IPS-NIHi11 (cell line): ENCODE data around the gene SUGP2.
"Not testable (repeated sequence)": the region's sequence is repeated elsewhere in the genome, so short reads cannot be mapped to it uniquely, and the experiment has no call there.

Experiments
- DNase-seq: peaks from one replicate; pipeline ENCODE4 v3.0.0; 2012; ENCODE audit warnings: mixed read lengths, low spot score

Gene SUGP2

DNA sequence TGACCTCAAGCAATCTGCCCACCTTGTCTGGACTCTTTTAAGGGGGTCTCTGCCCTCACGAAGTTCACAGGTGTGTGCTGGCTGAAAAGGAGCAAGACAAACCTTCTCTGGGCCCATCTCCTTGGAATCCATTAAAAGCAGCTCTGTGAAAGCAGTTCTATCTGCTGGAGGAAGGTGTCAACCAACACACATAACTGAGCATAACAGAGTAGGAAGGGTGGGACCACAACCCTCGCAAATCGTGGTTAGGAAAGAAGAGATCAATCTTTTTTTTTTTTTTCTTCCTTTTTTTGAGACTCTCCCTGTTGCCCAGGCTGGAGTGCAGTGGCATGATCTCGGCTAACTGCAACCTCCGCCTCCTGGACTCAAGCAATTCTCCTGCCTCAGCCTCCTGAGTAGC is 1.4 kb downstream of the SUGP2 start:
- no peak for DNase-seq

DNA sequence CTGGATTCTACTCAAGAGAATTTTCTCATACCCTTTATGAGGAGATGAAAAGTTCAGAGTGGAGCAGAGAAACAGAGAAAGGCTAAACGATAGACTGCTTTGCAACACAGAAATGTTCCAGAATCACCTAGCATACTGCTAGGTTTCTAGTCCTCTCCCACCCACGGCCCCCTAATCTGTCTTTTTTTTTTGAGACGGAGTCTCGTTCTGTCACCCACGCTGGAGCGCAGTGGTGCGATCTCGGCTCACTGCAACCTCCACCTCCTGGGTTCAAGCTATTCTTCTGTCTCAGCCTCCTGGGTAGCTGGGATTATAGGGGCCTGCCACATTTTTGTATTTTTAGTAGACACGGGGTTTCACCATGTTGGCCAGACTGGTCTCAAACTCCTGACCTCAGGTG is 4.8 kb downstream of the SUGP2 start:
- no peak for DNase-seq

DNA sequence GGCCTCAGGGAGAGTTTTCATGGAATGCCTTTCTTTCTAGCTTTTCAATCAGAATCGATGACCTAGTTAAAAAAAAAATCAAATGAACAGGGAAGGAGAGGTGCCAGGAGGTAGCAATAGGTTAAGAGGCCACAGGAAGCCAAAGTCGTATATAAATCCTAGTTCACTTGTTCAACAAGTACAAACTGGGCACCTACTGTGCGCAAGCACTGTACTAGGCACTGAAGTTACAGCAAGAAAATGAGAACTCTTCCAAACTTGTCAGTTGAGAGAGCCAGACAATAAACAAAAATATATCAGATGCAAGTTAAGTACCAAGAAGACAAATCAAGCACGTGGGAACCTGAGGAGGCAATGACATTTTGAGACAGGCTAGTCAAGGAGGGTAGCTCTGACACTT is 6.1 kb downstream of the SUGP2 start:
- no peak for DNase-seq

DNA sequence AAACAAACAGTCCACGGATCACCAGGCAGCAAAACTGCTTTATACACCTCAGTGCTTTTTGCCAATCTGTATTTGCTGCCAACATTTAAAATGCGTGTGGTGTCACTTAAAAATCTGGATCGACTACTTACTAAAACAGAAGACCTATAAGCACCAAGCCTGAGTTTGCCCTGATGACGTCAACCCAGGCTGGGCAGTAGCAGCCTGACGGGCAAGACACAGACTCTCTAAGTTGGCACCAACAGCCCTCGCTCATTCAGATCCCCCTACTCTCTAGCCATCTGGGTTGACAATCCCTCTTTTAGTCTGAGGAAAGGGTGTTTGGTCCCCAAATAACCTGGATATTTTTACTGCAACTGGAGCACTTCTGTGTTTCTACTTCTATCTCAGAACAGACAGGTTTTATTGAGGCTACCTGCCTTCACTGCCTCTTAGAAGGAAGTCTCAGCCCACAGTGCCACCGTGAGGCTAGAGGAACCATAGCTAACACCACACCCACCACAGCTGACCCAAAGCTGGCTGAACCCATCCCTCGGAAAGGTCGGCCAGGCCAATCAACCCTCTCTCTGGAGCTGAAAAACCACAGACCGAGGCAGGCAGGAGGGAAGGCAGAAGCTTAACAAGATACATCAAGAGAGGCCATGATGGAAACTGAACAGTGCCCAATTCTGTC is 6.9 kb downstream of the SUGP2 start:
- no peak for DNase-seq

DNA sequence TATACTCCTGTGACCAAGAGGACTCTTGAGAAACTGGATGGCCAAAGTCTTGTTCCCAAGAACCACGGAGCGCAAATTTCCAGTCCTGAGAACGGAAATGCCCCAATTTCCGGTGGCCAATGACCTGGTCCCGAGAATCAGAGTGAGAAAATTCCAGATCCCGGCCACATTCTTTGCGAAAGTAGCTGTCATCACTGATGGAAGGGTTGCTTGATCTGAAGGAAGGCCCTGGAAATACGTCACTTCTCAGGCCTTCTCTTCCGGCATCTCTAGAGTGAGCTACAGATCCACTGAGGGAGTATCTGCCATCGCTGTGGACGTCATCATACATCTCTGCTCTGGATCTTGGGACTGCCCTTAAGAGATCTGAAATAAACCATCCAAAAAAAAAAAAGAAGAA is 7.5 kb downstream of the SUGP2 start:
- no peak for DNase-seq

DNA sequence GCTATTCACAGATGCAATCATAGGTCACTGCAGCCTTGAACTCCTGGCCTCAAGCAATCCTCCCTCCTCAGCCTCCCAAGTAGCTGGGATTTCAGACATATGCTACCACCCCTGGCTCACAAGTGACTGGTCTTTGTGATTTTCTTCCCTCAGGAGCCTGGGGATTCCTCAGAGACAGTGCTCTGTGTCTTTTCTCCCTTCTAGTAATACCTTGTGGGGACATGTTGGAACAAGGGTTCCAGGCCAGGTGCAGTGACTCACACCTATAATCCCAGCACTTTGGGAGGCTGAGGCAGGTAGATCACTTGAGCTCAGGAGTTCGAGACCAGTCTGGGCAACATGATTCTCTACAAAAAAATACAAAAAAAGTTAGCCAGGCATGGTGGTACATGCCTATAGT is 9.9 kb downstream of the SUGP2 start:
- DNase-seq: not testable (repeated sequence)

DNA sequence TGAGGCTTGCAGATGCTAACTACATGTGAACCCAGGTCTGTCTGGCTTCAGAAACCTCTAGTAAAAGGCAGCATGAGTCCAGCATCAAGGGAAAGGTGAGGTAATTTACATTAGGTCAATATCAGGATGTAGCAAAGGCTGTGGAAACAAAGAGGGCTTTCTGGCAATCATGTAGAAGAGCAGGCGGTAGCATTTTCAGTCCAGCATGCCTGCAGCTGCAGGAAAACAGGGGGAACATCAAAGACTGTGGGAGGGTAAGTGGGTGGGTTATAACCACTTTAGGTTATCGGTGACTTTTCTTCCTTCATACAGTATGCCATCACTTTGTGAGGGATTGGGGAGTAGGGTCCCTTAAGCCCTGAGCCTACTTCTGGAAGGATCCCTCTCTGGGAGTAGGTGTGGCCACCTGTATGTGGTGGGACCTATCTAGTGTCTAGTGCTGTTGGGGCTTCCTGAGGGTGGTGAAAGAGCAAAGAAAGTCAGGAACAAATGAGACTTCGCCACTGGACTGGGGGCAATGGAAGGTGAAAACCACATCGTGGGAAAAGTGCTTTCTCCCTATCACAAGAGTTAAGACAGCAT is 10.8 kb downstream of the SUGP2 start:
- no peak for DNase-seq

DNA sequence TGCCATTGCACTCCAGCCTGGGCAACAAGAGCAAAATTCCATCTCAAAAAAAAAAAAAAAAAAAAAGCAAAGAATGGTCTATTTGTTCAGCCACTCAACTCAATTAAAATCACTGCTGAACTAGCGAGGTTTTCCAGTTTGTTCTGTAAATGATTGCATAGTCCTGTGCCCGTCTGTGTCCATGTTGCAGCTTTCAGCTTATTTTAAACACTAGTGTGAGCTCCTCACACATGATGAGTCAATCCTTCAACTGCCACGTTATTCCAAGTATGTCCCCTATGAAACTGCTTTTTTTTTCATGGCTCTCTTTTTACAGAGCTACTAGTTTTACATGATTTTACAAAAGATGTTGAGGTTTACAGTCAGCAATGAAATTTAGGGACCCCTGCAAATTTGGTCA is 12.2 kb downstream of the SUGP2 start:
- DNase-seq: no peak

DNA sequence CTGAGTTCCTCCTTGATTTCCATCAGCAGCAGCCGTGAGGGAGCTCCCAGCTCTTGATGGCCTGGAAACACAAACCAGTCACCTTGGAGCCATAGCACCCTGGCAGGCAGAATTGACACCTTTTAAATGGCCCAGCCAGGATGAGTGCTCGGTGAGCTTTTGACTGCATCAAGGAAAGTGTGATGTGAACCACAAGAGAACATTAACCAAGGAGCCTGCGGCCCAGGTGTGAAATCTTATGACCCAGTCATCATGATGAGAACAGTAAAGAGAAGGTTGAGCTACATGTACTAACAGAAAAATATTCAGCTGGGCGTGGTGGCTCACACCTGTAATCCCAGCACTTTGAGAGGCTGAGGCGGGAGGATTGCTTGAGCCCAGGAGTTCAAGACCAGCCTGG is 22.8 kb downstream of the SUGP2 start:
- no peak for DNase-seq

DNA sequence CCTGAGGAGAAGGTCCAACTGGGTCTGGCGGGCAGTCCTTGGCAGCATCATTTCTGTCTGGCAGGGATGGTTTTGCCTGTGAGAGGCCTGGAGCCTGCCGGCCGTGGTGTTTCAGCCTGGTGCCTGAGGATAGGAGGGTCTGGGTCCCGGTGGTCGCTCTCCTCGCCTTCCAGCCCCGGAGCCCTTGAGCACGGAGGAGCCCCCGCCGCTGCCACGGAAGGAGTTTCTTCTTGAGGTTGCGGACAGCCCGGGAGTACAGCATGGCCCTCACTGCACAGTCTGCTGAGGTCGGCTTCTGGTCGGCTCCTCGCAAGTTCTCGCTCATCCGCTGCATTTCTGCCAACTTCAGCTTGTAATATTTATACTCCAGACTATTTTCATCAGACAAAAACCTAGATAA is 23.4 kb downstream of the SUGP2 start:
- DNase-seq: no peak

DNA sequence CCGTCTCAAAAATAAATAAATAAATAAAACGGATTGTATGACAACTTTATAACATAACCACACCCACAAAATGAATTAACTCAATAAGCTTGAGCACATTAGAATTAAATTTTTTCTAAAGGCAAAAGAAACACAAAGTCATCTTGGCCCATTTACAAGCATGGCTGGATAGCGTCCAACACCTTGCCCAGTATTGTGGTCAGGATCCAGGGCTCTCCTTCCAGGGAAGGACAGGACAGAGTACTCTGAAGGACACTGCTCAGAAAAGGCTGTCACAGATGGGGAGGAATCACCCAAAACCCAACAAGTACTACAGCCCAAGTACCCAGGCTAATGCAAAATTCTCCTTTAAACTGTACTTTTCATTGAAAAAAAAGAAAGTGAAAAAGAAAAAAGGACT is 27.1 kb downstream of the SUGP2 start:
- no peak for DNase-seq

DNA sequence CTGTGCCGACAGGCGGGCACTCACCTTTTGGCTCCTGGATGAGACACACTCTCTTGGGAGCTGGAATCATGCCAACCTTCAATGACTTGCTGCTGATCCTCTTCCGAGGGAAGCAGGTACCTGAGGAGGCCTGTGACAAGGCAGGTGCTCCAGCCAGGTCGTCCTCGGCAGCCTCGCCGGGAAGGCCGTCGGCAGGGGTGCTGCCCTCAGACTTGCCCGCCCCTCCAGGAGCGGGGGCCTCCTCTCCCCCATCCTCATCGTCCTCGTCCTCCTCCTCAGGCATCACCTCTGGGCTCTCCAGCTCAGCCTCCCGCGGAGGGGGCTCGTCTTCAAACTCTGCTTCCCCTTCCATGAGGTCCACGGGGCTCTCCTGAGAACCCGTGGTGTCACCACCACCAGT is 29.2 kb downstream of the SUGP2 start:
- DNase-seq: no peak

DNA sequence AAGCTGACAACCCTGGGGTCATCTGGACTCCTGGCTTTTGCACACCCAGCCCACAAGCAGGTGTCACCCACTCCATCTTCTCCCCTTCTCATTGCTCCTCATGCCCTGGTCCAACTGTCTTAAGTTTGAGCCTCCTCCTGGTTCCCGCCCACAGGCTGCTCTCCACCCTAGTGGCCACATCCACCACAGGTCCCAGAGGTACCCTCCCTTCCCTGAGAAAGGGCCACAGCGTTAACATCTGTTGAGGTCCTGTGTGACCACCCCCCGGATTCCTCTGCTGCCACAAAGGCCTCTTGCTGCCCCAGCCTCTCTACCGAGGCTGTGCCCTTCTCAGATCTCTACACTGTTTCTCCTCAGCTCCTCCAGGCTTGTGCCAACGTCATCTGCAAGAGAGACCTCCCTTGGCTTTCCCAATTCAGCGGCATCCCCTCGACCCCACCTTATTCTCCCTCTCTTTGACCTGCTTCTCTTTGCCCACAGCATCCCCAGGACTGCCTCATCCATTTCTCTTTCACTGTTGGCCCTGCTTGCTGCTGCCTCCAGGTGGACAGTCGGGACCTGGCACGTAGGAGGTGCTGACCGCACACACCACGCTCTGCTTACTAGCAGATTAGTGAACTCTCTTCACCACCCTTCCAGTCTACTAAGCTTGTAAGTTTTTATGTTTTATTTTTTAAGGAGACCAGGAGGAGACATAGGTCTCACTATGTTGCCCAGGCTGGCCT is 33.3 kb downstream of the SUGP2 start:
- DNase-seq: peak; percentile 44

DNA sequence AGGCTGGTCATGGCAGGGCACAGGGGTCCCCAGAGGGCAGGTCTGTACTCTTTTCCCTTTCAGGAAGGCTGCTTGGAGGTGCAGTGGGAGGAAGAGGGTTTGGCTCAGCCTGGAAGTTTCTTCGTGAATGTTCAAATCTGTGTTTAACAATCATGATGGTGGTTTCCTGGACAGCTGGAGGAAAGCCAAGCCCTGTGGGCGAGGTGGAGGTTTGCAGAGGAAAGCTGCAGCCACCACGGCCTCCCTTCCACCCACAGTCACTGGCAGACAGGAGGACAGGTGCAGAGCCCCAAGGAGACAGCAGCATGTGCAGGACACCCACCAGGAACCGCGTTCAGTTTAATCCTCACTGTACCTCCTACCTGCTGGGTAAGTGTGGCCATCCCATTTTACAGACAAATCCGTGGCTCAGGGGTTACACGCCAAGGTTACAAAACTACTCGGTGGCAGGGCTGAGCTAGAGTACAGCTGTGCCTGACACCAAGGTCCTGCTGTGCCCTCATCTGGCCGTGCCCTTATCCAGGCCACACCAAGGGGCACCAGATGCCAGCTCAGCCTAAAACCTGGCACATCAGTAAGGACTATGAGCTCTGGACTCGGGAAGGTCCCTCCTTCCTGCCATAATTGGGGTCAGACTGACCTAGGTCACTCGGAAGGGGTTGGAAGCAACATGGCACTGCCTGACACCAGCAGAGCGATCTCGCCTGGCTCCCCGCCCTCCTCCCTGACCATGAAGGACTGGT is 34.1 kb downstream of the SUGP2 start:
- DNase-seq: no peak

DNA sequence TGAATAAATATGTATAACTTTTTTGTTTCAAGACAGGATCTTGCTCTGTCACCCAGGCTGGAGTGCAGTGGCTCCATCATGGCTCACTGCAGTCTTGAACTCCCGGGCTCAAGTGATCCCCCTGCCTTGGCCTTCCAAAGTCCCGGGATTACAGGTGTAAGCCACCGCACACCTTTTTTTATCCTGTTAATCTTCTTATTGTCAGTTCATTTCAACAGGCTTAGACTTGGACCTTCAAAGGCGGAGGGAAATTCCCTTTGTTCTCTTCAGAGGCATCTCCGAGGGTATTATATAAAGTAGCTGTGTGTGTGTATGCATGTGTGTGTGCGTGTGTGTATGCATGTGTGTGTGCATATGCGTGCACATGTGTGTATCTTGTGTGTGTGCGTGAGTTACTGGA is 35.0 kb downstream of the SUGP2 start:
- DNase-seq: no peak

DNA sequence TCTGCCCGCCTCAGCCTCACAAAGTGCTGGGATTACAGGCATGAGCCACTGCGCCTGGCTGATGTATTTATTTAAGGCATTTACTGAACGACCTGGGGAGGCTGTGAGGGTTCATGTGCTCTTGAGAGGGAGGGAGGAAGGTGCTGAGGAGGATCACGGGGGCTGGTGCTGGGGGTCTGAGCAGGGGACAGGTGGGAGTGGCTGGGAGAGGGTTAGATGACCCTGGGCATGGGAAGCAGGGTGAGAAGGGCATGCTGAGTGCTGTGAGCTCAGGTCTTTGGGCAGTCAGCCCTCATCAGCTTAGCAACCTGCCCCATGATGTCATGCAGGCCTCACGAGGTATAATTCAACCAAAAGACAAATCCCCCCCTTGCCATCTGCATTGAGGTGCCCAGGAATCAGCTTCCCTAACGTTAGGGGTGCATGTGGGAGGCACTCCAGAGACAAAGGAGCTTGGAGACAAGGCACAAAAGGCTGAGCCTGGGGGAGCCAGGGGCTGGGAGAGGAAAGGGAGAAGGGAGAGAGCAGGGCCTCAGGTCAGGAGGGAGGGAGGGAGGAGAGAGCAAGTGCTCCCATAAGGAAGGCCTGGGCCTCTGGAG is 36.4 kb downstream of the SUGP2 start:
- no peak for DNase-seq

DNA sequence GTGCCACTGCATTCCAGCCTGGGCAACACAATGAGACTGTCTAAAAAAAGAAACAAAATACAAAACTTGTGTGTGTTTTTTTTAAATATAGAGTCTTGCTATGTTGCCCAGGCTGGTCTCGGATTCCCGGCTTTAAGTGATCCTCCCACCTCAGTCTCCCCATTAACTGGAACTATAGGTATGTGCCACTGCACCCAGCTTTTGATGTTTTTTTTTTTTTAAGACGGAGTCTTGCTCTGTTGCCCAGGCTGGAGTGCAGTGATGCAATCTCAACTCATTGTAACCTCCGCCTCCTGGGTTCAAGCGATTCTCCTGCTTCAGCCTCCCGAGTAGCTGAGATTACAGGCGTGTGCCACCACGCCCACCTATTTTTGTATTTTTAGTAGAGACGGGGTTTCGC is 37.0 kb downstream of the SUGP2 start:
- DNase-seq: no peak

DNA sequence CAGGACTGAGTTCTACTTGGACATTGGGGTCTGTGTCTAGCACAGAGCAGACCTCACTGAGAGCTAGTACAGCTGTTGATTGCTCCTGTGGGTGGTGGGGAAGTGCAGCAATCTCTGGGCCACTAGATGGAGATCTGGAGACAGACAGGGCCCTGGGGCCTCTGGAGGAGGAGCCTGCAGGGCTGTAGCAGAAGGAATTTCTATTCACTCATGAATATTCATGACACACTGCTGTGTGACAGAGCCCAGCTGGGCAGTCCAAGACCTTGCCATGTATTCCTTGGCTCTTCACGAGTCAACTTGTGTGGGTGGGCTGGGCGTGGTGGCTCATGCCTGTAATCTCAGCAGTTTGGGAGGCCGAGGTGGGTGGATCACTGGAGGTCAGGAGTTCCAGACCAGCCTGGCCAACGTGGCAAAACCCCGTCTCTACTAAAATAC is 37.5 kb downstream of the SUGP2 start:
- DNase-seq: peak; percentile 93

DNA sequence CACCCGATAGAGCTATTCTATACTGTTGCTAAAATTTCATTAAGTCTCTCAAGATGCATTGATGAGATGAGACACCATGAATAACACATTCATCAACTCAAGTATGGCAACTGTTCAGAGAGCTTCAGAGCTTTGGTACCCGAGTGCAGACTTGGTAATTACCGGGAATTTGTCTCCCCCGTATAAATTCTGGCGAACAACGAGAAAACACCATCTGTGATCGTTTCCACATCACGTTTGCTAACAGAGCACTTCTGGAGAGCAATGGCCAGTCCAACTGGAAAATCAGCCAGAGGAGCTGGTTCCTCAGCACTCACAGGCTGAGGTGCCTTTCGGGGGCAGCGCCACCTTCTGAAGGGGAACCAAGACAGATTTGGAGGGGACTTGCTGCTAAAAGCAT is 40.2 kb downstream of the SUGP2 start:
- no peak for DNase-seq

DNA sequence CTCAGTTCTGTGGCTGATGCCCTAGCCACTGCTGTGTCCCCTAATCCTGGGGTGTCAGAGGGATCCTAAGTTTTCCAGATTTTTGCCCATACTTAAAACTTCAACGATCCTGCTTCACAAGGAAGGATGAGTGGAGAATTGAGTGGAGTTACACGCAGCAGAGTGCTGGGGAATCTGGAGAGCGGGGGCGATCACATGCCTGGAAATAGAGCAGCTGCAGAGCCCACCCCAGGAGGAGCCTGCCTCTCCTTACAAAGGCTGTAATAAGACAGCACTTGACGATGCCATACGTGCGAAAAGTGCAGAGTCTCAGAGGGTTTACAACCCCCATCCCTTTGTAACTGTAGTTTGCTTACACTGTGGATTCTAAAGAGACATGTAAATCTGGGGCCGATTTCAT is 40.6 kb downstream of the SUGP2 start:
- no peak for DNase-seq

DNA sequence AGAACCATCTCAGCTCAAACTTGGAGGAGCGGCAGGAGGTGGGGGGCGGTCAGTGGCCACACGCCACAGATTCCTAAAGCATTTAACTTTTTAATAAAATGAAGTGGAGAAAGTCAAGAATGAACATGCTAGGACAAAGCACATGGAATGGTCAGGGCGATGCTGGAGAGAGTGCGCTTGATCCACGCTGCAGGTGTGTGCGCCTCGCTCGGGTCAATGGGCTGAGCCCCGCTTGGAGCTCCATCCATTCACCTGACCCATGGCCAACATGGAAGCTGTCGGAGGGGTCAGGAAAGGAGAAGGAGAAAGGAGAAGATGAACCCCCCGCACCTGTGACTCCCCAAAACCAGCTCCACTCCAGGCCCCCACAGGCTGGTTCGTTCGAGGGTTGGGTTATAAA is 41.8 kb downstream of the SUGP2 start:
- no peak for DNase-seq

DNA sequence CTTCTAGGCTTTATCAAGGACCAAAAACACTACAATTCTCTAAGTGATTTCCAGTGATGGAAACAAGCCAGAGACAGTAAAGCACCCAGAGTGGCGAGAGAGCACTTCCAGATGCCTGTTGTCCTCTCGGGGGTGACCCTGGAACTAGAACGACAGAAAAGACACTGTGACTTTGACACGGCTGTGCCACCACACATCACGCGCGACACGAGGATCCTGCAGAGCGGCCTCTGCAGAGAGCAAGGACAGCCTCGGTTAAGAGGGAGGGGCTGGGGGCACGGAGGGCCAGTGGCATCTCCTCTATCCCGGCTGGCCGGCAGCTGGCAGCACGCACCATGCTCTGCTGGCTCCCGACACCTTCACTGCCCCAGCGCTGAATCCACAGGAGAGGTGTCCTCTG is 42.3 kb downstream of the SUGP2 start:
- no peak for DNase-seq
